ENCODE results near the gene PRSS36. TPM values are rescaled to one million over a fixed set of nuclear protein-coding genes. Genes with fewer than 3 reads are reported as not detected.

The PRSS36 gene
- polyA plus RNA-seq (2013, experiment 1 of 2): 1.1 TPM
- polyA plus RNA-seq (2013, experiment 2 of 2): 0.82 TPM

GRCh38 chr16:31149894-31150890, at the start of gene PRSS36:
Gene PRSS36 (minus strand): TSS chr16:31150066. CDS start chr16:31150035, 31 bp downstream.
- Histone ChIP-seq H3K23ac (ENCODE audit: low read depth, low read length, poor library complexity) (peak within 1 kb of the TSS; percentile 35), H3K4ac (ENCODE audit: low read length) (no peak within 1 kb of the TSS), H3K4me1 (ENCODE audit: control insufficient read depth in 2 of 2, insufficient read depth in 1 of 2, low read depth in 1 of 2, low read length in 2 of 2) (peaks cover 0 to 3% of the 10 kb centered on the region in 2 donors), H3K4me2 (ENCODE audit: insufficient read depth, low read length, poor library complexity, severe bottlenecking) (no peak within 1 kb of the TSS), H3K4me3 (ENCODE audit: low read length in 2 of 2) (no peak within 1 kb of the TSS), H2AK5ac (ENCODE audit: low read depth, low read length) (peak within 1 kb of the TSS; percentile 73), H2AFZ (ENCODE audit: low read length) (peak within 1 kb of the TSS; percentile 22), H4K8ac (ENCODE audit: low read depth, low read length) (no peak within 1 kb of the TSS), H3K9me3 (replicated peaks in 1 of 2; ENCODE audit: control insufficient read depth in 2 of 2, insufficient read depth in 1 of 2, low read depth in 1 of 2, low read length in 2 of 2) (no peaks in the 10 kb centered on the region), H3K27ac (replicated peaks; ENCODE audit: low read length) (no peak within 1 kb of the TSS), H3K18ac (ENCODE audit: low read length) (peak within 1 kb of the TSS; percentile 35), H3K9ac (ENCODE audit: low read depth, low read length, poor library complexity) (no peak within 1 kb of the TSS), H3K36me3 (replicated peaks in 1 of 2; ENCODE audit: control insufficient read depth in 2 of 2, insufficient read depth in 2 of 2, low read length in 2 of 2) (no peaks in the 10 kb centered on the region), H2BK120ac (ENCODE audit: low read depth, low read length) (peak within 1 kb of the TSS; percentile 41), H4K91ac (ENCODE audit: low read depth, low read length, poor library complexity) (no peak within 1 kb of the TSS), H2BK12ac (ENCODE audit: low read length) (peak within 1 kb of the TSS; percentile 58), H3K14ac (ENCODE audit: low read length) (peak within 1 kb of the TSS; percentile 28), H3K79me1 (ENCODE audit: low read depth, low read length) (peaks cover 2% of the 10 kb centered on the region), H3K27me3 (ENCODE audit: control insufficient read depth in 3 of 3, insufficient read depth in 3 of 3, low read depth in 1 of 3, low read length in 3 of 3) (peaks cover 0 to 48% (median 28%) of the 10 kb centered on the region in 3 experiments), H2BK15ac (ENCODE audit: low read length) (peak within 1 kb of the TSS; percentile 81), H2BK5ac (ENCODE audit: low read length) (no peak within 1 kb of the TSS)
- DNase-seq (ENCODE audit: low spot score): no peak
- no CpG with 5 or more reads among the region's 11 CpGs for WGBS, 2 donors (ENCODE audit: extremely low coverage in 2 of 2, insufficient read length in 2 of 2, insufficient replicate concordance in 1 of 2)

GRCh38 chr16:31199430-31200041, 49.7 kb upstream of the PRSS36 start:
- WGBS, 2 donors (ENCODE audit: extremely low coverage in 2 of 2, insufficient read length in 2 of 2, insufficient replicate concordance in 1 of 2): no CpG with 5 or more reads among the region's 5 CpGs
- Histone ChIP-seq H3K27ac (replicated peaks; ENCODE audit: low read length) (no peak overlapping the region), H4K91ac (ENCODE audit: low read depth, low read length, poor library complexity) (no peak overlapping the region), H2AFZ (ENCODE audit: low read length) (no peak overlapping the region), H2AK5ac (ENCODE audit: low read depth, low read length) (no peak overlapping the region), H3K79me1 (ENCODE audit: low read depth, low read length) (peaks cover 3% of the 10 kb centered on the region), H4K8ac (ENCODE audit: low read depth, low read length) (no peak overlapping the region), H3K14ac (ENCODE audit: low read length) (no peak overlapping the region), H3K18ac (ENCODE audit: low read length) (no peak overlapping the region), H2BK5ac (ENCODE audit: low read length) (no peak overlapping the region), H3K23ac (ENCODE audit: low read depth, low read length, poor library complexity) (no peak overlapping the region), H3K4me3 (ENCODE audit: low read length in 2 of 2) (no peak overlapping the region), H2BK120ac (ENCODE audit: low read depth, low read length) (no peak overlapping the region), H3K36me3 (replicated peaks in 1 of 2; ENCODE audit: control insufficient read depth in 2 of 2, insufficient read depth in 2 of 2, low read length in 2 of 2) (peaks cover 21 to 50% of the 10 kb centered on the region in 2 donors), H3K4ac (ENCODE audit: low read length) (no peak overlapping the region), H3K4me2 (ENCODE audit: insufficient read depth, low read length, poor library complexity, severe bottlenecking) (no peak overlapping the region), H2BK12ac (ENCODE audit: low read length) (no peak overlapping the region), H3K27me3 (ENCODE audit: control insufficient read depth in 3 of 3, insufficient read depth in 3 of 3, low read depth in 1 of 3, low read length in 3 of 3) (peaks cover 14 to 33% (median 22%) of the 10 kb centered on the region in 3 experiments), H3K9me3 (replicated peaks in 1 of 2; ENCODE audit: control insufficient read depth in 2 of 2, insufficient read depth in 1 of 2, low read depth in 1 of 2, low read length in 2 of 2) (peaks cover 0 to 3% of the 10 kb centered on the region in 2 donors), H2BK15ac (ENCODE audit: low read length) (no peak overlapping the region), H3K9ac (ENCODE audit: low read depth, low read length, poor library complexity) (no peak overlapping the region), H3K4me1 (ENCODE audit: control insufficient read depth in 2 of 2, insufficient read depth in 1 of 2, low read depth in 1 of 2, low read length in 2 of 2) (peaks cover 0 to 7% of the 10 kb centered on the region in 2 donors)
- DNase-seq (ENCODE audit: low spot score): no peak

GRCh38 chr16:31198207-31198882, 48.5 kb upstream of the PRSS36 start:
- H3K4me3 ChIP-seq (ENCODE audit: low read length in 2 of 2): no peak overlapping the region
- no peak for DNase-seq (ENCODE audit: low spot score)
- H3K23ac ChIP-seq (ENCODE audit: low read depth, low read length, poor library complexity): no peak overlapping the region
- WGBS, 2 donors (ENCODE audit: extremely low coverage in 2 of 2, insufficient read length in 2 of 2, insufficient replicate concordance in 1 of 2): no CpG with 5 or more reads among the region's 7 CpGs
- peaks cover 2% of the 10 kb centered on the region for H3K79me1 ChIP-seq (ENCODE audit: low read depth, low read length)
- no peak overlapping the region for H2AK5ac ChIP-seq (ENCODE audit: low read depth, low read length)
- peaks cover 14 to 24% (median 22%) of the 10 kb centered on the region in 3 experiments for H3K27me3 ChIP-seq (ENCODE audit: control insufficient read depth in 3 of 3, insufficient read depth in 3 of 3, low read depth in 1 of 3, low read length in 3 of 3)
- H4K91ac ChIP-seq (ENCODE audit: low read depth, low read length, poor library complexity): no peak overlapping the region
- peaks cover 0 to 7% of the 10 kb centered on the region in 2 donors for H3K4me1 ChIP-seq (ENCODE audit: control insufficient read depth in 2 of 2, insufficient read depth in 1 of 2, low read depth in 1 of 2, low read length in 2 of 2)
- H3K14ac ChIP-seq (ENCODE audit: low read length): no peak overlapping the region
- H2BK120ac ChIP-seq (ENCODE audit: low read depth, low read length): no peak overlapping the region
- no peak overlapping the region for H2BK5ac ChIP-seq (ENCODE audit: low read length)
- H2BK12ac ChIP-seq (ENCODE audit: low read length): no peak overlapping the region
- peaks cover 0 to 3% of the 10 kb centered on the region in 2 donors for H3K9me3 ChIP-seq (replicated peaks in 1 of 2; ENCODE audit: control insufficient read depth in 2 of 2, insufficient read depth in 1 of 2, low read depth in 1 of 2, low read length in 2 of 2)
- no peak overlapping the region for H4K8ac ChIP-seq (ENCODE audit: low read depth, low read length)
- no peak overlapping the region for H3K18ac ChIP-seq (ENCODE audit: low read length)
- peaks cover 29 to 62% of the 10 kb centered on the region in 2 donors for H3K36me3 ChIP-seq (replicated peaks in 1 of 2; ENCODE audit: control insufficient read depth in 2 of 2, insufficient read depth in 2 of 2, low read length in 2 of 2)
- no peak overlapping the region for H3K4me2 ChIP-seq (ENCODE audit: insufficient read depth, low read length, poor library complexity, severe bottlenecking)
- no peak overlapping the region for H2AFZ ChIP-seq (ENCODE audit: low read length)
- no peak overlapping the region for H3K4ac ChIP-seq (ENCODE audit: low read length)
- H3K9ac ChIP-seq (ENCODE audit: low read depth, low read length, poor library complexity): no peak overlapping the region
- H3K27ac ChIP-seq (replicated peaks; ENCODE audit: low read length): no peak overlapping the region
- no peak overlapping the region for H2BK15ac ChIP-seq (ENCODE audit: low read length)
